PFSK-1 (cell line): ENCODE data around the gene HYI.

Source experiments
- FOXP2 ChIP-seq: optimal IDR thresholded peaks from 2 replicates; pipeline ENCODE3; 2011; ENCODE audit warnings: borderline replicate concordance, control low read depth, inconsistent platforms; ENCODE audit not compliant: insufficient read depth; ENCODE audit errors: extremely low read length, extremely low read depth
- POLR2AphosphoS5 ChIP-seq: IDR thresholded peaks from 2 replicates; pipeline ENCODE4 v1.6.1; 2012; ENCODE audit warnings: low read depth, mild to moderate bottlenecking, control low read depth, low read length, moderate library complexity
- TAF1 ChIP-seq: IDR thresholded peaks from 2 replicates; pipeline ENCODE4 v1.6.1; 2012; ENCODE audit warnings: low read length, control low read depth, borderline replicate concordance; ENCODE audit not compliant: insufficient read depth
- TF ChIP-seq, protein P1 (sequence below), 2 experiments: IDR thresholded peaks; 2 replicates each; pipeline versions ENCODE4 v1.6.1 to v1.8.0; 2011 to 2012; ENCODE audit warnings: low read depth in 2 of 2, low read length in 2 of 2, control low read depth in 1 of 2, inconsistent platforms in 1 of 2, mild to moderate bottlenecking in 1 of 2, moderate library complexity in 1 of 2; ENCODE audit not compliant: insufficient read depth in 1 of 2

Gene HYI

DNA sequence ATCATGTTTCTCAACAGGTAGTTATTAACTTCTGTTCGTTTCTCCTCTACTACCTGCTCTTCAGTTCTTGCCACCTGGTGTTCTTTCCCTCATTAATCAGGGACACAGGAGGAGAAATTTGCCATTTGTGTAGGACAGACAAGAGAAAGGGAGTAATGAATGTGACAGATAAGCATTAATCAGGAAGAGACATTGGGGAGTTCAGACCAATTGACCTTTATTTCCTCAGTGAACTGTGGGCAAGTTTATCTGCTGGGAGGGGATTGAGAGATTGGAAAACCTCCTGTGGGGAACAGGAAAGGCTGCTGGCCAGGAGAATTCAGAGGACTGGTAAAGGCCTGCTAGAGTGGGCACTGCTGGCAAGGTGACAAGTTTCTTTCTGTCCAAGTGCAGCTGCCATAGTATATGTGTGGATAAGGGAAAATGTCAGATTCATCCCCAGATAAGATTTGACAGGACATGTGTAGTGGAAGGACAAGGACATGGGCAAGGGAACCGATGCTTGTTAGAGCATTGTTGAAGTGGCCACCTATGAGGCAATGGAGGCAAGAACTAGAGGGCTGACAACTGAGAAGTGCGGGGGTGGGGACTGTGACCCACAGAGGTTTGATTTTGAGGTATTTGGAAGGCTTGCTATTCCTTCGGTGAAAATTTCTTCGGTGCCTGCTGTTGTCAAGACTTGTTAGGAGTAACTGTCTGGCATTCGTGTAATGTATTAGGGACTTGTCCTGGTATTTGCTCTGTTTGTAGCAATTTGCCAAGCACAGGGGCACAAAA is 51.5 kb downstream of the HYI start:
- TF ChIP-seq FOXP2 (no peak), TAF1 (no peak), POLR2AphosphoS5 (no peak)
- TF ChIP-seq, protein P1, sequence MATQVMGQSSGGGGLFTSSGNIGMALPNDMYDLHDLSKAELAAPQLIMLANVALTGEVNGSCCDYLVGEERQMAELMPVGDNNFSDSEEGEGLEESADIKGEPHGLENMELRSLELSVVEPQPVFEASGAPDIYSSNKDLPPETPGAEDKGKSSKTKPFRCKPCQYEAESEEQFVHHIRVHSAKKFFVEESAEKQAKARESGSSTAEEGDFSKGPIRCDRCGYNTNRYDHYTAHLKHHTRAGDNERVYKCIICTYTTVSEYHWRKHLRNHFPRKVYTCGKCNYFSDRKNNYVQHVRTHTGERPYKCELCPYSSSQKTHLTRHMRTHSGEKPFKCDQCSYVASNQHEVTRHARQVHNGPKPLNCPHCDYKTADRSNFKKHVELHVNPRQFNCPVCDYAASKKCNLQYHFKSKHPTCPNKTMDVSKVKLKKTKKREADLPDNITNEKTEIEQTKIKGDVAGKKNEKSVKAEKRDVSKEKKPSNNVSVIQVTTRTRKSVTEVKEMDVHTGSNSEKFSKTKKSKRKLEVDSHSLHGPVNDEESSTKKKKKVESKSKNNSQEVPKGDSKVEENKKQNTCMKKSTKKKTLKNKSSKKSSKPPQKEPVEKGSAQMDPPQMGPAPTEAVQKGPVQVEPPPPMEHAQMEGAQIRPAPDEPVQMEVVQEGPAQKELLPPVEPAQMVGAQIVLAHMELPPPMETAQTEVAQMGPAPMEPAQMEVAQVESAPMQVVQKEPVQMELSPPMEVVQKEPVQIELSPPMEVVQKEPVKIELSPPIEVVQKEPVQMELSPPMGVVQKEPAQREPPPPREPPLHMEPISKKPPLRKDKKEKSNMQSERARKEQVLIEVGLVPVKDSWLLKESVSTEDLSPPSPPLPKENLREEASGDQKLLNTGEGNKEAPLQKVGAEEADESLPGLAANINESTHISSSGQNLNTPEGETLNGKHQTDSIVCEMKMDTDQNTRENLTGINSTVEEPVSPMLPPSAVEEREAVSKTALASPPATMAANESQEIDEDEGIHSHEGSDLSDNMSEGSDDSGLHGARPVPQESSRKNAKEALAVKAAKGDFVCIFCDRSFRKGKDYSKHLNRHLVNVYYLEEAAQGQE (IDR thresholded peaks at IDR 0.05; ENCODE audit: insufficient read depth in 1 of 2, low read depth in 2 of 2, low read length in 2 of 2) = no peak
